ENCODE measurements around the gene AFDN.

The AFDN gene

GRCh38 chr6:167860550-167861226 lies 34.0 kb downstream of the AFDN start:
- DNase-seq, result no peak

- no peak for DNase-seq
Observed at GRCh38 chr6:167861424-167861823, 34.7 kb downstream of the AFDN start.

- DNase-seq, result no peak
Observed at GRCh38 chr6:167863897-167864296, 37.2 kb downstream of the AFDN start.

GRCh38 chr6:167866642-167867041 lies 39.9 kb downstream of the AFDN start:
- DNase-seq, result no peak

DNA sequence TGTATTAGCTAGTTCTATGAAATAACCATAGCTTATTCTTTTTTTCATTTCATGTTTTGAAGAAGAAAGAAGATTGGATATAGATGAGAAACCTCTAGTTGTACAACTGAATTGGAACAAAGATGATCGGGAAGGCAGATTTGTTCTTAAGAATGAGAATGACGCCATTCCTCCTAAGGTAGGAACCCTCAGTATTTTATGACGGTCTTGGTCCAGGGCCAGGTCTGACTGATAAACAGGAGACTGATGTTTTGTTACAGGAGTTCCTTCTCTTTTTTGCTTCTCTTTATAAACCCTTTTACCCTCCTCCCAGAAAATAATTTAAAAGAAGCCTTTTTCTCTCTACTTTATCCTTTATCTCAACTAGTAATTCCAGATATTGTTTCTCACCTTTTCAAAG lies 43.6 kb downstream of the AFDN start:
- DNase-seq, result no peak

DNA sequence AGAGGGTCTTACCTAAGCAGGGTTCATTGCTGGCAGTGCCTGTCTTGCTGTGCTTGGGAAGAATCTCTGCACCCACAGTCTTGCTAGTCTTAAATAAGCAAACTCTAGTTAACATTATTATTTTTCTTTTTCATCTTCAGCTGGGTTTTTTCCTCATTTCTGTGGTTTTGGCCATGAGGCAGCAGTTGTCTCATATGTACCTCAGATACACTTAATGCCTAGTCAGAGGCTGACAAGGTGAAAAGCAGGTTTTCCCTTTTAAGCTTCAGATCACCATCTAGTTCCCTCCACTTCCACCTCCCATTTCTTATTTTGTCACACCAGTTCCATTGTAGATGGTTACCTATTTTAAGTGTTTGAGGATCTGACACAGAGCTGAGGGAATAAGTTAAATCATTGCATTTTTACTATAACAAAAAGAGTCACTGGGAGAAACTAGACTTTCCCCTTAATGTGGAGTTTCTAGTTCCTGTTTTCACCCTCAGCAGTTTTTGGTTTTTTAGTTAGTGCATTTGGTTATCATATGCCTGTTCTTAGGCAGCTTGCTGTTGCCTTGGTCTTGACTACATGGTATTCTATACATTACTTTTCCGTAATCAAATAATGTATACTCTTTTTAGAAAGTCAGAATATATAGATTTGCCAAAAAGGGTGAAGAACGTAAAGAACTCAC lies 46.0 kb downstream of the AFDN start:
- DNase-seq, result no peak

- no peak for DNase-seq
Observed at GRCh38 chr6:167877994-167878779, 51.5 kb downstream of the AFDN start.

- no peak for DNase-seq
Observed at GRCh38 chr6:167879612-167880011, 52.9 kb downstream of the AFDN start.

DNA sequence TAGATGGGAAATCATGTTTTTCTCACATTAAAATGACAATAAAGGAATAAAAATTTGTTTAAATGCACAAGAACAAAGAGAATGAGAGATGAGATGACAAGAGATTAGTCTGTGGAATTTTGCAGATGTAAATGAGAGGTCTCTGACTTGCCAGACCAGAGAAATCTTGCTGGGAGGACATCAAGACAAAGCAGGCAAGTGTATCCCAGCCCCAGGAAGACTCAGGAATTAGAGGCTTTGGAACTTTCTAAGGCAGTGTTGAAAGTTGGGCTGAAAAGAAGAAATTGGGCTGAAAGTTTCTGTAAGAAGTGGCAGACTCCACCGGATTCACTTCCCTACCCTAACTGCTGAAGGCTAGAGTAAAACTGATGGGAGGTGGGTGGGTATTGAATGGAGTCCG lies 54.6 kb downstream of the AFDN start:
- DNase-seq, result no peak

GRCh38 chr6:167882244-167882643 lies 55.5 kb downstream of the AFDN start:
- no peak for DNase-seq

DNA sequence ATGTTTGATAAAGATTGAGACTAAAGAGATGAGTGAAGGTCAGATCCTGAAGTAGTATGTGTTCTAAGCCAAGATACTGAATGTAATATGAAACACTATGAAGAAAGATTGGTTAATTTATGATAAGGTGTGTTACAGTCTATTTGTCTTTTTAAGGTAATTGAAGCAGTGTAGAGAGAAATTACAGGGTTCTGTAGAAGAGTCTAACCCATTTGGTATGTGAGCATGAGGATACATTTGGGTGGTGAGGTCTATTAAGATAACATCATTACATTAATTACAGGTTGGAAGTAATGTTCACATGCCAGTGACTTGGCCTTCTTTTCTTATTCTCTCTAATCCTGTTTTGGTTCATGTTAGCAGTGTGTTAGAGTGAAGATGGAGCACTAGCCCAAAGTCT lies 61.4 kb downstream of the AFDN start:
- DNase-seq, result no peak

GRCh38 chr6:167892835-167893815 lies 66.4 kb downstream of the AFDN start:
- no peak for DNase-seq

GRCh38 chr6:167894965-167895364 lies 68.3 kb downstream of the AFDN start:
- DNase-seq, result no peak

DNA sequence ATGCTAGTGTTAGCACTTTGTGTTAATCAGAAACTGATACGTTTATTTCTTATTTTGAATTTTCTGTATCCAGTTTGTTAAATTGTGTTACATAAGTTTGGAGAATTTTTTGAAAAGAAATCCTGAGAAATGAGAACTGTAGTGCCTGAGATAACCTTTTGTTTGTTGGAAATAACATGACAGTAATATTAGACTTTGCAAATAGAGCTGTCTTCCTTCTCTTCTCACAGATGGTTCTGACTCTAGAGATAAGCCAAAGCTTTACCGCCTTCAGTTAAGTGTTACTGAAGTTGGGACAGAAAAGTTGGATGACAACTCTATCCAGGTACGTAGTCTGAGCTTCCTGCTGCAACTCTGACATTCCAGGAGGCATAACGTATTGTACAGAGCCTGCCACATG lies 69.9 kb downstream of the AFDN start:
- no peak for DNase-seq

DNA sequence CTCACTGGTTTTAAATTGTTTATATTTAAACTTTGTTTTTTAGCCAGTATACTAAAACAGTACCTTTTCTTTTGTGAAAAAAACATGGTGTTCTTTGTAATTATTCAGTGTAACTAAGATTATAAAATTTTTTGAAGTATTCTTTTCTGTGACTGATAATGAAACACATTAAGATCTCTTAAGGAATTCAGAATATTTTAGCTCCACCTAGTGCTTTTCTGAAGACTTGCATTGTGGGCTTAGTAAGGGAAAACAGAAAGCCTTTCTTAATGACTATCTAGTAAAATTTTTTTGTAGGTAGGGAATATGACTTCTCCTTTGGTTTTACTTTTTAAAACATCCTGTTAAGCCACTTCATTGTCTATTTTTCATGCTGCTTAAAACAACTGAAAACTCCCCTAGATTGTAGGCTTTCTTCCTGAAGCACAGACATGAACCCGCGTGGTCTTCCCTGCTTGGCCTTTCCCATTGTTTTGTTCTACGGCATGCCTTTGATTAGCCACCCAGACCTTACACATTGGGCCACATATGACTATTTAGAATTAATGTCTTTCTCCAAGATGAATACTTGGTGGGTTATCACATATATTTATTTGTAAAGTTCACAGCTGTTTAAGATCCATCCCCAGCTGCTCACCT lies 72.1 kb downstream of the AFDN start:
- DNase-seq, result no peak

DNA sequence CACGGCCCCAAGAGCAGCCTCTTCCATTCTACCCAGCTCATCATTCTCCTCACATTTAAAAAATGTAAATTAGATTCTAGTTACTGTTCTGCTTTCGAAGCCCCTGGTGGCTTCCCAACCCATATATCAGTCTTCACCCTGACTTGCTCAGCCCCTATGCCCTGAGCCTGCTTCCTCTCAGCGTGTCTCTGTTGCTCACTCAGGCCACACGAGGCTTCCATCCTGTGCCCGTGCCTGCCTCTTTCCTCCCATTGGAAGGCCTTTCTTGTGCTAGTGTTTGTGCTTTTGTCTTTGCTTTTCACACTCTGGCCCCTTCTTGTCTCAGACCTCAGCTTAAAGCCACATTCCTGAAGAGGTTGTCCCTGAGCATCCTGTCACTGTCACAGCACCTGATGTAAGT lies 78.1 kb downstream of the AFDN start:
- DNase-seq, result no peak

DNA sequence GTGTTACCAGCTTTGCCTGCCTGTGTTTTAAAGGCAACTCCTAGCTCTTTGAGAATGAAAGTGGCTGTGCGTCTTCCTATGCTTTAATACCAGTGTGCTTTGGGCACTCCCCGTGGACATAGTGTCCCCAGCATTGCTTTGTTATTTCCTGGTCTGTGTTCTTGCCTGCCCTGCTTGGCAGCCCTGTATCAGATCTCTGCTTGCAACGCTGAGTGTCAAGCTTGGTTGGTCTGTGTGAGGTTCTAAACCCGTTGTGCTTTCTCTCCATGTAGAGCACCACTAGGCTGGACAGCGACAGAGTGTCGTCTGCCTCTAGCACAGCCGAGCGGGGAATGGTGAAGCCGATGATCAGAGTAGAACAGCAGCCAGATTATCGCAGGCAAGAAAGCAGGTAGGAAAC lies 80.2 kb downstream of the AFDN start:
- peak in 41 of 56 donors; percentile 20 to 78 (median 56) for DNase-seq

GRCh38 chr6:167907837-167908681 lies 81.3 kb downstream of the AFDN start:
- DNase-seq, result peak in 4 of 56 donors; percentile 13 to 44 (median 24)

- no peak for DNase-seq
Observed at GRCh38 chr6:167910007-167910406, 83.3 kb downstream of the AFDN start.

DNA sequence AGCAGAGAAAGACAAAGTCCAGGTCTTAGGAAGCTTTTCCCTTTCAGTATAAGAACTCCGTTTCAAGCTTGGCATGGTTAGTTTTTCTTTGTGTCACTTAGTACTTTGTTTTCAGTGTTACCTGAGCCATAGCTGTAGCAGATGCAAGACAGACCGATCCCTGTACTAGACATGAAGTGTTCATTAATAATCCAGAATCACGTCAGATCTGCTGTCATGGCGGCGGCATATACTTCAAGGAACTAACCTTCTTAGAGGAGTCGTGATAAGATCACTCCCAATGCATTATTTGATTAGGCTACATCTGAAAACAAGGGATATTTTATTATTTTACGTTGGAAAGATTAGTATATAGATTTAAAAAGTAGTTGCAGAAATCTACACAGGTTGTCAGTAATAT lies 83.9 kb downstream of the AFDN start:
- DNase-seq, result no peak

All from nucleus accumbens (tissue), 56 donors.